ENCODE results near the gene RAB4B.

DNA sequence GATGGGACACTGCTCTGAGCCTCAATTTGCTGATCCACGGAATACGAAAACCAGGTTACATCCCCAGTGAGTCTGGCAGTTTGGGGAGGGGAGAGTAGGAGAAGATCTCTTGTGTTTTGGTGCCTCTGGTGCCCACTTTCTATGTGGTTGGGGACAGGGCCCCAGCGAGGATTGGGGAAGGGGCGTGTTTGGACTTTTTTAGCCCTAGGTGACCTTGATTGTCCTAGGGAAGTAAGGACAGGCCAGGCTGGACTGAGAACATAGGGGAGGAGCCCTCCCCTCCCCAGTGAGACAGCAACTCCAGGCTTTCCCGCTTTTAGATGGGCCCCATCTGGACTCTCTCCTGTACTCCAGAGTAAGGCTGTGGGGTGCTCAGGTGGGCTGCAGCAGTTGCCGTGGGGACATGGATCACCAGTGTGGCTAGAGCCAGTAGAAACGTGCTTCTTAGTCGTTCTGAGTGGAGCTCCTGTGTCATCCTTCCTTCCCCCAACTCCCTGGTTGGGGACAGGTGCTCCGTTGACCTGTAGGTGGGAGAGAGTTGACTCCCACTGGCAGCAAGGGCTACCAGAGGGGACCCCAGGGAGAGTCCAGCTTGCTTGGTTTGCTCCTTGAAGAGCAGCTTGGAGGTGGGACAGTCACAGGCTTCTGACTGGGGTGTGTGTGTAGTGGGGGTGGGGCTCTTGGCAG is 25.3 kb downstream of the RAB4B start:
- TF ChIP-seq CTCF (IDR thresholded peaks at IDR 0.05 in 8 of 11, conservative IDR thresholded peaks at IDR 0.05 in 3 of 11): no peak
- TF ChIP-seq POLR2A (IDR thresholded peaks at IDR 0.05): no peak
